ENCODE data around the gene RAB3A. TPM values are rescaled to one million over a fixed set of nuclear protein-coding genes. Genes with fewer than 3 reads are reported as not detected.

Gene RAB3A
- total and polyA plus RNA-seq, 9 of the 15 experiments (the other 6 are each of a cell fraction or from before 2014, with no cell fraction given), result 0.17 to 5.1 (median 0.90) TPM; not detected in 1

- no peak for TF ChIP-seq BRCA1 (IDR thresholded peaks at IDR 0.05)
- TF ChIP-seq BRCA1 (CRISPR knock-in tag; IDR thresholded peaks at IDR 0.05), result no peak
- TF ChIP-seq SIX5 (IDR thresholded peaks at IDR 0.05; ENCODE audit: borderline replicate concordance in 1 of 2, insufficient read depth in 1 of 2, low read depth in 1 of 2, low read length in 2 of 2), result no peak
- no peak for TF ChIP-seq BRD4 (IDR thresholded peaks at IDR 0.05)
- TF ChIP-seq KDM1A (IDR thresholded peaks at IDR 0.05), result peak; percentile 76 to 79
- TF ChIP-seq RFX7 (CRISPR knock-in tag; IDR thresholded peaks at IDR 0.05), result no peak
- TF ChIP-seq ATF7 (IDR thresholded peaks at IDR 0.05), result peak; percentile 73; the same call in 1 of the 2 replicates
- TF ChIP-seq, protein P1, sequence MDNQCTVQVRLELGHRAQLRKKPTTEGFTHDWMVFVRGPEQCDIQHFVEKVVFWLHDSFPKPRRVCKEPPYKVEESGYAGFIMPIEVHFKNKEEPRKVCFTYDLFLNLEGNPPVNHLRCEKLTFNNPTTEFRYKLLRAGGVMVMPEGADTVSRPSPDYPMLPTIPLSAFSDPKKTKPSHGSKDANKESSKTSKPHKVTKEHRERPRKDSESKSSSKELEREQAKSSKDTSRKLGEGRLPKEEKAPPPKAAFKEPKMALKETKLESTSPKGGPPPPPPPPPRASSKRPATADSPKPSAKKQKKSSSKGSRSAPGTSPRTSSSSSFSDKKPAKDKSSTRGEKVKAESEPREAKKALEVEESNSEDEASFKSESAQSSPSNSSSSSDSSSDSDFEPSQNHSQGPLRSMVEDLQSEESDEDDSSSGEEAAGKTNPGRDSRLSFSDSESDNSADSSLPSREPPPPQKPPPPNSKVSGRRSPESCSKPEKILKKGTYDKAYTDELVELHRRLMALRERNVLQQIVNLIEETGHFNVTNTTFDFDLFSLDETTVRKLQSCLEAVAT (IDR thresholded peaks at IDR 0.05), result no peak
- no peak for TF ChIP-seq ZKSCAN1 (IDR thresholded peaks at IDR 0.05; ENCODE audit: low read depth, low read length)
- TF ChIP-seq, protein P2, sequence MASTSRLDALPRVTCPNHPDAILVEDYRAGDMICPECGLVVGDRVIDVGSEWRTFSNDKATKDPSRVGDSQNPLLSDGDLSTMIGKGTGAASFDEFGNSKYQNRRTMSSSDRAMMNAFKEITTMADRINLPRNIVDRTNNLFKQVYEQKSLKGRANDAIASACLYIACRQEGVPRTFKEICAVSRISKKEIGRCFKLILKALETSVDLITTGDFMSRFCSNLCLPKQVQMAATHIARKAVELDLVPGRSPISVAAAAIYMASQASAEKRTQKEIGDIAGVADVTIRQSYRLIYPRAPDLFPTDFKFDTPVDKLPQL (IDR thresholded peaks at IDR 0.05; ENCODE audit: extremely low read depth, insufficient read length), result no peak
- 0 out of 4 replicates have a peak, but pooled peaks of 1 of the 2 experiments have one; percentile 37 for TF ChIP-seq RCOR1 (IDR thresholded peaks at IDR 0.05; ENCODE audit: borderline replicate concordance in 1 of 2, low read depth in 2 of 2, low read length in 2 of 2)
- TF ChIP-seq MBD2 (IDR thresholded peaks at IDR 0.05; ENCODE audit: borderline replicate concordance, low read depth), result no peak
- no peak for TF ChIP-seq EP300 (IDR thresholded peaks at IDR 0.05; ENCODE audit: low read length)
- TF ChIP-seq HDGF (IDR thresholded peaks at IDR 0.05), result no peak
- no peak for TF ChIP-seq MXI1 (IDR thresholded peaks at IDR 0.05; ENCODE audit: low read depth, low read length)
- no peak for TF ChIP-seq POLR2AphosphoS2 (IDR thresholded peaks at IDR 0.05; ENCODE audit: low read length)
- no peak for TF ChIP-seq ZC3H4 (CRISPR knock-in tag; IDR thresholded peaks at IDR 0.05; ENCODE audit: borderline replicate concordance)
- TF ChIP-seq ZNF507 (tag; conservative IDR thresholded peaks at IDR 0.05), result no peak
- peak; percentile 93 for TF ChIP-seq RBM25 (IDR thresholded peaks at IDR 0.05; ENCODE audit: low read depth, low read length, severe bottlenecking)
- TF ChIP-seq BRD9 (IDR thresholded peaks at IDR 0.05; ENCODE audit: low read depth, partially characterized antibody), result no peak
- TF ChIP-seq MYBL2 (IDR thresholded peaks at IDR 0.05; ENCODE audit: low read depth), result no peak
- TF ChIP-seq MYBL2 (CRISPR knock-in tag; IDR thresholded peaks at IDR 0.05; ENCODE audit: borderline replicate concordance), result no peak
- TF ChIP-seq MED1 (CRISPR knock-in tag; IDR thresholded peaks at IDR 0.05; ENCODE audit: borderline replicate concordance), result no peak
- TF ChIP-seq MIER1 (IDR thresholded peaks at IDR 0.05; ENCODE audit: low read depth), result 0 out of 2 replicates have a peak, but pooled peaks have one; percentile 39
- TF ChIP-seq ETV6 (IDR thresholded peaks at IDR 0.05; ENCODE audit: borderline replicate concordance in 1 of 2, low read depth in 2 of 2, low read length in 1 of 2), result no peak
- TF ChIP-seq ETV6 (CRISPR knock-in tag; IDR thresholded peaks at IDR 0.05; ENCODE audit: borderline replicate concordance), result no peak
- TF ChIP-seq, protein P3, sequence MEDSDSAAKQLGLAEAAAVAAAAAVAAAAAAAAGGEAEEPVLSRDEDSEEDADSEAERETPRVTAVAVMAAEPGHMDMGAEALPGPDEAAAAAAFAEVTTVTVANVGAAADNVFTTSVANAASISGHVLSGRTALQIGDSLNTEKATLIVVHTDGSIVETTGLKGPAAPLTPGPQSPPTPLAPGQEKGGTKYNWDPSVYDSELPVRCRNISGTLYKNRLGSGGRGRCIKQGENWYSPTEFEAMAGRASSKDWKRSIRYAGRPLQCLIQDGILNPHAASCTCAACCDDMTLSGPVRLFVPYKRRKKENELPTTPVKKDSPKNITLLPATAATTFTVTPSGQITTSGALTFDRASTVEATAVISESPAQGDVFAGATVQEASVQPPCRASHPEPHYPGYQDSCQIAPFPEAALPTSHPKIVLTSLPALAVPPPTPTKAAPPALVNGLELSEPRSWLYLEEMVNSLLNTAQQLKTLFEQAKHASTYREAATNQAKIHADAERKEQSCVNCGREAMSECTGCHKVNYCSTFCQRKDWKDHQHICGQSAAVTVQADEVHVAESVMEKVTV (CRISPR knock-in tag; IDR thresholded peaks at IDR 0.05), result no peak
- no peak for TF ChIP-seq ZNF696 (CRISPR knock-in tag; conservative IDR thresholded peaks at IDR 0.05)
These were observed 32.1 kb downstream of the RAB3A start (continued) for GRCh38 chr19:18171605-18172327.
